Adipocyte (in vitro differentiated cells): ENCODE results near the gene ALG8.
"Not testable (repeated sequence)": the region's sequence is repeated elsewhere in the genome, so short reads cannot be mapped to it uniquely, and the experiment has no call there.

ENCODE experiments used
- DNase-seq: peaks from one replicate; pipeline ENCODE4 v3.0.0-alpha.2; 2015; ENCODE audit warnings: low read depth
- H3K27me3 ChIP-seq: replicated peaks from 2 replicates; pipeline ENCODE4 v1.7.0; 2013; ENCODE audit warnings: mild to moderate bottlenecking, low read length, moderate library complexity; ENCODE audit not compliant: control insufficient read depth, insufficient read depth
- H3K36me3 ChIP-seq: 2 replicates; pipeline ENCODE4 v1.7.0; 2013; ENCODE audit warnings: low read length, mild to moderate bottlenecking, moderate library complexity; ENCODE audit not compliant: control insufficient read depth, insufficient read depth, severe bottlenecking
- H3K4me1 ChIP-seq: 2 replicates; pipeline ENCODE4 v1.7.0; 2013; ENCODE audit warnings: mild to moderate bottlenecking, low read length, moderate library complexity; ENCODE audit not compliant: control insufficient read depth, insufficient read depth
- H3K4me3 ChIP-seq: 2 replicates; pipeline ENCODE4 v1.7.0; 2013; ENCODE audit warnings: mild to moderate bottlenecking, low read length, moderate library complexity
- H3K9ac ChIP-seq: 2 replicates; pipeline ENCODE4 v1.7.0; 2013; ENCODE audit warnings: mild to moderate bottlenecking, low read length, moderate library complexity
- H3K9me3 ChIP-seq: 2 replicates; pipeline ENCODE4 v1.7.0; 2013; ENCODE audit warnings: mild to moderate bottlenecking, low read length, moderate library complexity; ENCODE audit not compliant: control insufficient read depth

Gene ALG8

GRCh38 chr11:78097666-78098385 is 41.6 kb downstream of the ALG8 start:
- Histone ChIP-seq H3K27me3 (no peaks in the 10 kb centered on the region), H3K36me3 (peaks cover 50% of the 10 kb centered on the region), H3K9me3 (no peaks in the 10 kb centered on the region), H3K4me3 (no peak overlapping the region), H3K9ac (no peak overlapping the region), H3K4me1 (no peaks in the 10 kb centered on the region)
- no peak for DNase-seq

- Histone ChIP-seq H3K9me3 (no peaks in the 10 kb centered on the region), H3K9ac (no peak overlapping the region), H3K4me3 (no peak overlapping the region), H3K27me3 (no peaks in the 10 kb centered on the region), H3K4me1 (no peaks in the 10 kb centered on the region), H3K36me3 (peaks cover 32% of the 10 kb centered on the region)
- no peak for DNase-seq
Measured at GRCh38 chr11:78094250-78094649, 45.2 kb downstream of the ALG8 start.

GRCh38 chr11:78086521-78087074 is 52.8 kb downstream of the ALG8 start:
- not testable (repeated sequence) for H3K9me3 ChIP-seq, H3K4me3 ChIP-seq, H3K4me1 ChIP-seq, H3K9ac ChIP-seq, H3K27me3 ChIP-seq, H3K36me3 ChIP-seq, DNase-seq

- H3K4me1 ChIP-seq = no peaks in the 10 kb centered on the region
Measured at GRCh38 chr11:78085972-78086371, 53.5 kb downstream of the ALG8 start.

GRCh38 chr11:78084506-78084905 is 54.9 kb downstream of the ALG8 start:
- not testable (repeated sequence) for H3K27me3 ChIP-seq, H3K9me3 ChIP-seq, H3K4me3 ChIP-seq, H3K9ac ChIP-seq, H3K36me3 ChIP-seq, DNase-seq, H3K4me1 ChIP-seq

More at GRCh38 chr11:78085972-78086371, 53.5 kb downstream of the ALG8 start:
- H3K4me3 ChIP-seq = no peak overlapping the region
- DNase-seq = no peak
- no peaks in the 10 kb centered on the region for H3K36me3 ChIP-seq
- no peak overlapping the region for H3K9ac ChIP-seq
- no peaks in the 10 kb centered on the region for H3K27me3 ChIP-seq
- H3K9me3 ChIP-seq = no peaks in the 10 kb centered on the region

- H3K9me3 ChIP-seq = no peaks in the 10 kb centered on the region
- no peak for DNase-seq
- H3K27me3 ChIP-seq = no peaks in the 10 kb centered on the region
- H3K9ac ChIP-seq = no peak overlapping the region
- H3K4me3 ChIP-seq = no peak overlapping the region
- peaks cover 14% of the 10 kb centered on the region for H3K4me1 ChIP-seq
- H3K36me3 ChIP-seq = no peaks in the 10 kb centered on the region
Measured at GRCh38 chr11:78083021-78083420, 56.4 kb downstream of the ALG8 start.

- Histone ChIP-seq H3K9ac (no peak overlapping the region), H3K9me3 (no peaks in the 10 kb centered on the region), H3K4me1 (peaks cover 23% of the 10 kb centered on the region)
Measured at GRCh38 chr11:78082146-78082545, 57.3 kb downstream of the ALG8 start.

GRCh38 chr11:78081583-78081982 is 57.8 kb downstream of the ALG8 start:
- H3K4me1 ChIP-seq = peaks cover 28% of the 10 kb centered on the region
- no peaks in the 10 kb centered on the region for H3K36me3 ChIP-seq
- no peak overlapping the region for H3K9ac ChIP-seq
- no peaks in the 10 kb centered on the region for H3K9me3 ChIP-seq
- no peaks in the 10 kb centered on the region for H3K27me3 ChIP-seq
- H3K4me3 ChIP-seq = no peak overlapping the region
- no peak for DNase-seq

More at GRCh38 chr11:78082146-78082545, 57.3 kb downstream of the ALG8 start:
- Histone ChIP-seq H3K27me3 (no peaks in the 10 kb centered on the region), H3K4me3 (no peak overlapping the region), H3K36me3 (no peaks in the 10 kb centered on the region)
- no peak for DNase-seq

GRCh38 chr11:78080818-78081495 is 58.5 kb downstream of the ALG8 start:
- Histone ChIP-seq H3K36me3 (no peaks in the 10 kb centered on the region), H3K27me3 (no peaks in the 10 kb centered on the region), H3K4me1 (peaks cover 33% of the 10 kb centered on the region), H3K9ac (no peak overlapping the region), H3K4me3 (peak overlapping the region; percentile 85), H3K9me3 (no peaks in the 10 kb centered on the region)
- no peak for DNase-seq

- H3K4me3 ChIP-seq = peak overlapping the region; percentile 85
- H3K9ac ChIP-seq = peak overlapping the region; percentile 94
- no peaks in the 10 kb centered on the region for H3K27me3 ChIP-seq
- peaks cover 38% of the 10 kb centered on the region for H3K4me1 ChIP-seq
- H3K36me3 ChIP-seq = no peaks in the 10 kb centered on the region
- no peaks in the 10 kb centered on the region for H3K9me3 ChIP-seq
- no peak for DNase-seq
Measured at GRCh38 chr11:78080084-78080817, 59.2 kb downstream of the ALG8 start.
